Esophagus muscularis mucosa (tissue), 3 donors: ENCODE data around the gene FAM131C.

Source experiments
- EP300 ChIP-seq: sonication (generic); formaldehyde crosslinking; IDR thresholded peaks from one replicate; pipeline ENCODE4 v1.6.1; 2017; ENCODE audit warnings: antibody characterized with exemption
- POLR2AphosphoS5 ChIP-seq, 2 donors: sonication (generic); formaldehyde crosslinking; IDR thresholded peaks; one replicate each; pipeline ENCODE4 v1.6.1; 2017; ENCODE audit warnings: antibody characterized with exemption in 2 of 2

GRCh38 chr1:16076031-16076864 lies 2.8 kb upstream of the FAM131C start:
- TF ChIP-seq POLR2AphosphoS5 (IDR thresholded peaks at IDR 0.05), result peak in 1 of 2 donors; percentile 6
- TF ChIP-seq EP300, result no peak
